Stimulated activated CD4-positive, alpha-beta T cell treated with anti-CD3 and anti-CD28 coated beads, Interleukin-1b, Interleukin-23, amount 100 ng/mL, for 4 hours (primary cell): ENCODE measurements around the gene DNAJA1.

ENCODE experiments used
- DNase-seq, 2 donors: peaks; one replicate each; pipeline ENCODE4 v3.0.0-alpha.2; 2020; ENCODE audit warnings: low read depth in 2 of 2

DNAJA1 gene

DNA sequence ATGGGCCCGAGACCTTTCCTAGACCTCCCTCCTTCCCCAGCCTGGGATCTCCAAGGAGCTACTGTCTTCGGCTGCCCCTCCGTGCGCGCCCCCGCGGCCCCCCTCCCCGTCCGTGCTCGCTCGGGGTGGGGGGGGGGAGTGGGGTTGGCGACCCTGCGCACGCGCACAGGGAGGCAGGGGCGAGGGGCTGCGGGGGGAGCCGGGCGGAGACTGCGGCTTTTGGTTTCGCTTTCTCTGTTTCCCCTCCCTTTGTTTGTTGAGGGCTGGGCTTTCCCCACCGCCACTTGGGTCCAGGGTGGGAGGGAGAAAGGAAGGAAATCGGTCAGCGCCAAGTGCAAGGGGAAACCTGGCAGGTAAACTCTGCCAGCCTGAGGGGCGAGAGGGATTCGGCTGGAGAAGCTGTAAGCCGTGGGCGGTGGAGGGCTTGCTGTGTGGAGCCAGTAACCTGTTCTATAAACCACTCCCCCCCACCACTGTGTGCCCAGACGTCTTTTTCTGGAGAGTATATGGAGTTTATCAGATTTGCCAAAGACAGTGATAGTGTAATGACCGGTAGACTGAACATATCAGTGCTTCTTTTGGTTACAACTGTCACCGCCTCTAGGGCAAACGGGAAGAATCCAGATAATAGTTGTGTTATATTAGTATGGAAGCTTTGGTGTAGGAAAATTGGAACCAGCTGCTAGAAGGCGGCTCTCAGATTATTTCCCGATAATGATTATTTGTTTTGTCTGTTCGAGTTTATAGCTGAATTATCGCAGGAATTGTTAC lies 684 bp downstream of the DNAJA1 start:
- peak; percentile 68 to 78 for DNase-seq

DNA sequence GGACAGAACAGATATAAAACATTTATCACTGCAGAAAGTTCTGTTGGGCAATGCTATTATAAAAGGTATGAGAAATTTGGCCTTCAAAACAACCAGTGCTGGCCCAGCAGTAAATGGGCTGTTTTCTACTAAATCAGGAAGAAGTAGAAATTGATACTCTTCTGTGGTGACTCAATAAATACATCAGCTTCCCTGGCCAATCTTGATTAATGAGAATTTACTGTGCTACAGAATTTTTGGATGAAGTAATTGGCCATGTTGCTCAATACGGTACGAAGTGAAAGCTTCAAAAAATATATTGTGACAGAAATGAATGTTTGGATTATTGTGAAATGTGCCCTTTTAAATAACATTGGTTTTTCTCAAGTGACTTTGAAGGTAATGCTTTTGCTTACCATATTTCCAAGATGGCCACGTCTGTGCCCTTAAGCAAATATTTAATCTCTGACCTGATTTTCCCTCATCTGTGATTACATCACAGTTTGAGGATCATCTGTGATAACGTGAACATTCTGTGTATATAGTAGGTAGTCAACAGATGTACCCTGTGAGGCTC lies 4.2 kb downstream of the DNAJA1 start:
- DNase-seq = no peak

- DNase-seq = no peak
Observed at GRCh38 chr9:33030285-33030684, 5.2 kb downstream of the DNAJA1 start.

GRCh38 chr9:33032292-33032691 lies 7.2 kb downstream of the DNAJA1 start:
- DNase-seq = no peak

DNA sequence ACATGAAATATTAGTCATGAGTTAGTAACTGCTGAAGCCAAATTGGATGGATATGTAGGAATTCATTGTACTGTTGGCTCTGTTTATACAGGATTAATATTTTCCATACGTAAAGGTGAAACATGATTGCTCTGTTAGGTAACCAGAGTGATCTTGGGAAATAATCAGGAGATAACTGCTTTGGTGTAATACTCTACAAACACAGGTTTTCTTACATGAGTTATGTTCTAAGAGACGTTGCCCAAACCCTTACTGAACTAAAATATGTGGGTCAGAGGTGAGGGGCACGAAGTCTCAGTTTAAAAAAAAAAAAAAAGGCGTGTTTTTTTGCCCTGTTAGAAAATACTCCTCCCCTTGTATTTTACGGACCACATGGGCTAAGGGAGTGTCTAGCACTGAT lies 7.8 kb downstream of the DNAJA1 start:
- DNase-seq = no peak

DNA sequence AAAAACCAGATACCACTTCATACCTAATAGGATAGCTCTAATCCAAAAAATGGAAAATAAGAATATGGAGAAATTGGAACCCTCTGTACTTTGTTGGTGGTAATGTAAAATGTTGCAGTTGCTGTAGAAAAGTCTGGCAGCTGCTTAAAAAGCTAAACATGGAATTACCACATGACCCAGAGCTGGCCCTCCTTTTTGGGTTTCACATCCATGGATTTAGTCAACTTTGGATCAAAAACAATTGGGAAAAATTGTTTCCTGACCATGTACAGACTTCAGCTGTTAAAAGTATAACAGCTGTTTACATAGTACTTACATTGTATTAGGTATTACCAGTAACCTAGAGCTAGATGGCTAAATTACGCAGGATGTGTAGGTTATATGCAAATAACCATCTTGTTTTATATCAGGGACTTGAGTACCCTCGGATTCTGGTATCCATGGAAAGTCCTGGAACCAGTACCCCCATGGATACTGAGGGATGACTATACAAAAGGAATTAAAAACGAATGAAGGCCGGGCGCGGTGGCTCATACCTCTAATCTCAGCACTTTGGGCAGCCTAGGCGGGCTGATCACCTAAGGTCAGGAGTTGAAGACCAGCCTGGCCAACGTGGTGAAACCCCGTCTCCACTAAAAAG lies 15.8 kb downstream of the DNAJA1 start:
- DNase-seq = no peak

GRCh38 chr9:33041432-33042188 lies 16.5 kb downstream of the DNAJA1 start:
- DNase-seq = no peak

- DNase-seq = no peak
Observed at GRCh38 chr9:33042473-33042872, 17.4 kb downstream of the DNAJA1 start.

GRCh38 chr9:33043671-33044070 lies 18.6 kb downstream of the DNAJA1 start:
- DNase-seq = no peak

DNA sequence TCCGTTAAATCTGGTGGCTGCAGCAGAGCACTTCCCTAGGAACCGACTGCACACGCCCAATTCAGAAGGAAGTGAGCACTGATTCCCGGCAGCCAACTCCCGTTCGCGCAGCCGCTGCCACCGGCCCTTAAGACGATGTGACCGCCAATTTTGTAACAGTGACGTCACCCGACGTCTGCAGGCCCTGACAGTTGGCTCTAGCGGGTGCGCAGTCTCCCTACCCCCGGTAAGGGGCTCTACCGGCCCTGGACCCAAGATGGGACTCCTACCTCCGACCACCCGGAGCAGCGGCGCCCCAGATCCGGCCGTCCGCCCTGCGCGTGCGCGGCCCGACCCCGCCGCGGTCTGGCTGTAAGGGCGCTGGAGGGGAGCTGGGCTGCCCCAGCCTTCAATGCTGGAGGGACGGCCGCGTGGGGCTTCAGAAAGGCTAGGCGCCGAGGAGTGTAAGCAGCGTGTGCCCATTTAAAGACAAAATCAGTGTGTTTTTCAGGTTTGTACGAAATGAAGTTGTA lies 19.1 kb downstream of the DNAJA1 start:
- peak; percentile 22 to 28 for DNase-seq

GRCh38 chr9:33044677-33045282 lies 19.7 kb downstream of the DNAJA1 start:
- DNase-seq = no peak

GRCh38 chr9:33046061-33046460 lies 21.0 kb downstream of the DNAJA1 start:
- no peak for DNase-seq

DNA sequence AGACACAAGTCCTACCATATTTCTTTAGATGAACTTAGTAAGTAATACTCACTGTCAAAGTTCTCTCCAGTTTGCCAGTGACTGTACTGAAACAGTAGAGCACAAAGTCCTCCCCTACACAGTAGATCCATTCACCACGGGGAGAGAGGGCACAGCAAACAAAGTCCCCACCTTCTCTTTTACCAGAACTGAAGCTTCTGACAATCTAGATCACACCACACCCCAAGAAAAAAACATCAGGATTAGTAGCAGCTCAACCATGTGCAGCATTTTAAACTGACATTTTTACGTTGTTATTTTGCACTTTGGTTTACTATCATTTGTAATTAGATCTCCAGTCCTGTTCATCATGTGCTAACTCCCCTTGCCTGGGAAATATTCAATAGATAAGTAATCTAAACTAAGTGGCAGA lies 23.0 kb downstream of the DNAJA1 start:
- no peak for DNase-seq

GRCh38 chr9:33049680-33050361 lies 24.7 kb downstream of the DNAJA1 start:
- DNase-seq = no peak

DNA sequence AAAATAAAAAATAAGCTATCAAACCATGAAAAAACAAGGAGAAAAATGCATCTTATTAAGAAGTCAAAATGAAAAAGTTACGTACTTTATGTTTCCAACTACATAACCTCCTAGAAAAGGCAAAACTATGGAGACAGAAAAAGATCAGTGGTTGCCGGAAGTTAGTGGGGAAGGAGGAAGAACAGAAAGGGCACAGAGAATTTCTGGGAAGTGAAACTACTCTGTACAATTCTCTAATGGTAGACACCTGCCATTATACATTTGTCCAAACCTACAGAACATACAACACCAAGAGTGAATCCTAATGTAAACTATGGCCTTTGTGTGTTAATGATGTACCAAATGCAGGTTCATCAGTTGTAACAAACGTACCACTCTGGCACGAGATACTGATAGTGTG lies 26.1 kb downstream of the DNAJA1 start:
- no peak for DNase-seq

GRCh38 chr9:33065157-33066076 lies 40.3 kb downstream of the DNAJA1 start:
- DNase-seq = no peak

DNA sequence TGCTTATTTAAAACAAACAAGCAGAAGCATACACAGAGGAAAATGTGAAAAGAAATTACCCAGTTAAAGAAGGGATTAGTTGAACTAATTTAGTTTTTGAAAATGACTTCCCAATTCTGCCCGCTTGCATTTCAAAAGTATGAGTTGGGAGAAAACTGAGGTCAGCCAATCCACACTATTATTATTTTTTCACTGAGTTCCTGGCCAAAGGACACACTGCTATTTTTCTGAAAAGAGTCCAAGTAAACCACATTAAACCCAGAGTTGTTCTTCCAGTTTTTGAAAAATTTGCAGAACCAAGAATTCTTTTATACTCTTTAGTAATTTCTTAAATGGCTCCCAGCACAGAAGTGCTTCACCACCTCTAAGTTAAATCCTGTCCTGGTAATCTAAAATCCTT lies 43.9 kb downstream of the DNAJA1 start:
- DNase-seq = no peak

GRCh38 chr9:33076046-33077004 lies 51.3 kb downstream of the DNAJA1 start, which contains the start of gene SMU1:
TSS of gene SMU1 (minus strand) at chr9:33076674. CDS start at chr9:33076608, 66 bp downstream.
- DNase-seq = peak; percentile 85 to 91

DNA sequence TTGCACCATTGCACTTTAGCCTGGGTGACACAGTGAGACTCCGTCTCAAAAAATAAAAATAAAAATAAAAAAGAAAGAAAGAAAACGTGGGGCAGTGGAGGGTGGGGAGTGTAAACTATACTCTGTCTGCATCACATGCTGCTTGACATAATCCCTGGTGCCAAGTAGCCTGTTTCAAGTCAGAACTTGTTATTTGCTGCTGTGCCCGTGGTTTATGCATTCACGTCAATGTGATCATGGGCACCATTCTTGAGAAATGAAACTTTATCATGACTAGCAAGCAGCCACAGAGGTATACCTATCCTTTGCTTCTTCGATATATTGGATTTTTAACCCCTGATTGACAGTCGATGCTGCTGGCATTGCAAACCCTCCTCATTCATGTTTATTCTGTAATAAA lies 55.5 kb downstream of the DNAJA1 start:
- DNase-seq = no peak
